Upper lobe of left lung (tissue), 6 donors: ENCODE data around the gene TMEM117. TPM values are rescaled to one million over a fixed set of nuclear protein-coding genes. Genes with fewer than 3 reads are reported as not detected.
"Not testable (repeated sequence)": the region's sequence is repeated elsewhere in the genome, so short reads cannot be mapped to it uniquely, and the experiment has no call there.

Experiments used
- ATAC-seq, 2 donors: fragments of 200-7000 bp; cut with Tn5 transposase; one replicate each; pipeline ENCODE4 v1.9.1; 2022; ENCODE audit warnings: mild to moderate bottlenecking in 2 of 2, moderate library complexity in 2 of 2; ENCODE audit not compliant: low FRiP score in 2 of 2
- DNase-seq, 2 donors: peaks; one replicate each; pipeline ENCODE4 v3.0.0-alpha.2; 2019 to 2020
- H3K27ac ChIP-seq, 4 donors: fragments of 200-600 bp; sonication (generic); one replicate each; pipeline ENCODE4 v1.5.1; 2016 to 2019
- H3K27me3 ChIP-seq, 4 donors: fragments of 200-600 bp; sonication (generic); one replicate each; pipeline ENCODE4 v1.5.1; 2017 to 2019
- H3K36me3 ChIP-seq, 4 donors: fragments of 200-600 bp; sonication (generic); one replicate each; pipeline ENCODE4 v1.5.1; 2016 to 2019
- H3K4me1 ChIP-seq, 4 donors: fragments of 200-600 bp; sonication (generic); one replicate each; pipeline ENCODE4 v1.5.1; 2018 to 2019
- H3K4me3 ChIP-seq, 4 donors: fragments of 200-600 bp; sonication (generic); one replicate each; pipeline ENCODE4 v1.5.1; 2017 to 2019; ENCODE audit warnings: mild to moderate bottlenecking in 2 of 4, moderate library complexity in 1 of 4
- H3K9me3 ChIP-seq, 4 donors: fragments of 200-600 bp; sonication (generic); one replicate each; pipeline ENCODE4 v1.5.1; 2018 to 2019
- CTCF ChIP-seq, 6 experiments: fragments of 450-650 bp in 4 of 6; fragments of 200-600 bp in 2 of 6; sonication (generic) in 2 of 6; IDR thresholded peaks; one replicate each; pipeline ENCODE4 v1.5.1; 2016 to 2019; ENCODE audit warnings: antibody characterized with exemption in 6 of 6
- EP300 ChIP-seq, 4 donors: sonication (generic); formaldehyde crosslinking; IDR thresholded peaks; one replicate each; pipeline ENCODE4 v1.5.1; 2017; ENCODE audit warnings: antibody characterized with exemption in 4 of 4, control low read depth in 2 of 4
- POLR2A ChIP-seq, 4 donors: fragments of 450-650 bp; IDR thresholded peaks; one replicate each; pipeline ENCODE4 v1.5.1; 2016 to 2017; ENCODE audit warnings: antibody characterized with exemption in 4 of 4, mild to moderate bottlenecking in 2 of 4
- POLR2AphosphoS5 ChIP-seq, 2 donors: sonication (generic); formaldehyde crosslinking; IDR thresholded peaks; one replicate each; pipeline ENCODE4 v1.5.1; 2017; ENCODE audit warnings: antibody characterized with exemption in 2 of 2
- WGBS, 2 donors: methylation state at CpG; one replicate each; pipeline ENCODE4 v1.1.5; 2017 to 2018; 5-methylcytosine and 5-hydroxymethylcytosine counted together
- total RNA-seq, 6 donors: library from RNA; depleted of rRNA in 4 of 6; stranded (reverse); fragments of >200 nt in 4 of 6; gene quantifications; one replicate each; pipeline versions ENCODE4 v1.1.0 to v1.2.1, GENCODE V29; 2016 to 2021
- donor health status: DM: no; HTN: no; CAD: no; lungs with moderate emphysema.
- donor health status: DM: no; HTN: yes; CAD: no; lungs with severe emphysema.

Gene TMEM117
- total RNA-seq, 6 donors from 2014 or later = 2.6 to 8.4 (median 4.2) TPM

GRCh38 chr12:44036875-44037443, 201.1 kb downstream of the TMEM117 start:
- DNase-seq (peak in 1 of 2 donors; percentile 22), ATAC-seq (no peak)
- Histone ChIP-seq H3K27me3 (no peaks in the 10 kb centered on the region), H3K27ac (no peak overlapping the region), H3K9me3 (peaks cover 0 to 3% (median under 1%) of the 10 kb centered on the region in 4 donors), H3K36me3 (no peaks in the 10 kb centered on the region), H3K4me3 (no peak overlapping the region), H3K4me1 (no peaks in the 10 kb centered on the region)
- WGBS, 2 donors = 86 to 87% methylated on average over 4 to 6 of the region's 7 CpGs
- no peak for TF ChIP-seq POLR2A (IDR thresholded peaks at IDR 0.05)
- no peak for TF ChIP-seq EP300 (IDR thresholded peaks at IDR 0.05)
- no peak for TF ChIP-seq CTCF (IDR thresholded peaks at IDR 0.05)
- TF ChIP-seq POLR2AphosphoS5 (IDR thresholded peaks at IDR 0.05) = no peak

GRCh38 chr12:44038411-44038810, 202.5 kb downstream of the TMEM117 start:
- peak in 1 of 2 donors; percentile 6 for ATAC-seq
- no peak for TF ChIP-seq EP300 (IDR thresholded peaks at IDR 0.05)
- no peak for TF ChIP-seq CTCF (IDR thresholded peaks at IDR 0.05)
- TF ChIP-seq POLR2AphosphoS5 (IDR thresholded peaks at IDR 0.05) = no peak
- TF ChIP-seq POLR2A (IDR thresholded peaks at IDR 0.05) = no peak

GRCh38 chr12:44044491-44044890, 208.6 kb downstream of the TMEM117 start:
- not testable (repeated sequence) for DNase-seq, H3K27me3 ChIP-seq, H3K4me1 ChIP-seq, H3K27ac ChIP-seq, H3K36me3 ChIP-seq, H3K9me3 ChIP-seq, H3K4me3 ChIP-seq, ATAC-seq
- WGBS, 2 donors = 82 to 83% methylated on average over 2 of the region's 2 CpGs

More at GRCh38 chr12:44038411-44038810, 202.5 kb downstream of the TMEM117 start:
- Histone ChIP-seq H3K4me1 (no peaks in the 10 kb centered on the region), H3K27ac (no peak overlapping the region), H3K9me3 (no peaks in the 10 kb centered on the region), H3K27me3 (no peaks in the 10 kb centered on the region), H3K36me3 (no peaks in the 10 kb centered on the region), H3K4me3 (no peak overlapping the region)
- WGBS, 2 donors = 84 to 90% methylated on average over 5 of the region's 5 CpGs
- no peak for DNase-seq

- TF ChIP-seq CTCF (IDR thresholded peaks at IDR 0.05) (no peak), EP300 (IDR thresholded peaks at IDR 0.05) (no peak), POLR2A (IDR thresholded peaks at IDR 0.05) (no peak), POLR2AphosphoS5 (IDR thresholded peaks at IDR 0.05) (no peak)
- ATAC-seq = no peak
- no peak overlapping the region for H3K4me3 ChIP-seq
- no peak for DNase-seq
- no peaks in the 10 kb centered on the region for H3K4me1 ChIP-seq
- no peaks in the 10 kb centered on the region for H3K36me3 ChIP-seq
- no peaks in the 10 kb centered on the region for H3K9me3 ChIP-seq
- H3K27me3 ChIP-seq = no peaks in the 10 kb centered on the region
- WGBS, 2 donors = 95 to 99% methylated on average over 3 of the region's 3 CpGs
- no peak overlapping the region for H3K27ac ChIP-seq
Measured at GRCh38 chr12:44046732-44047417, 211.0 kb downstream of the TMEM117 start.

GRCh38 chr12:44052554-44052953, 216.7 kb downstream of the TMEM117 start:
- TF ChIP-seq EP300 (IDR thresholded peaks at IDR 0.05) (no peak), CTCF (IDR thresholded peaks at IDR 0.05) (no peak), POLR2A (IDR thresholded peaks at IDR 0.05) (no peak), POLR2AphosphoS5 (IDR thresholded peaks at IDR 0.05) (no peak)

More at GRCh38 chr12:44052554-44052953, 216.7 kb downstream of the TMEM117 start:
- Histone ChIP-seq H3K9me3 (no peaks in the 10 kb centered on the region), H3K36me3 (no peaks in the 10 kb centered on the region), H3K4me1 (peaks cover 0 to 6% (median 0%) of the 10 kb centered on the region in 4 donors), H3K27me3 (no peaks in the 10 kb centered on the region), H3K27ac (no peak overlapping the region), H3K4me3 (no peak overlapping the region)
- ATAC-seq (no peak), DNase-seq (no peak)
- WGBS, 2 donors = 74 to 83% methylated on average over 4 of the region's 4 CpGs
